ENCODE data around the gene SART3.
"Not testable (repeated sequence)": the region's sequence is repeated elsewhere in the genome, so short reads cannot be mapped to it uniquely, and the experiment has no call there.

Gene SART3

DNA sequence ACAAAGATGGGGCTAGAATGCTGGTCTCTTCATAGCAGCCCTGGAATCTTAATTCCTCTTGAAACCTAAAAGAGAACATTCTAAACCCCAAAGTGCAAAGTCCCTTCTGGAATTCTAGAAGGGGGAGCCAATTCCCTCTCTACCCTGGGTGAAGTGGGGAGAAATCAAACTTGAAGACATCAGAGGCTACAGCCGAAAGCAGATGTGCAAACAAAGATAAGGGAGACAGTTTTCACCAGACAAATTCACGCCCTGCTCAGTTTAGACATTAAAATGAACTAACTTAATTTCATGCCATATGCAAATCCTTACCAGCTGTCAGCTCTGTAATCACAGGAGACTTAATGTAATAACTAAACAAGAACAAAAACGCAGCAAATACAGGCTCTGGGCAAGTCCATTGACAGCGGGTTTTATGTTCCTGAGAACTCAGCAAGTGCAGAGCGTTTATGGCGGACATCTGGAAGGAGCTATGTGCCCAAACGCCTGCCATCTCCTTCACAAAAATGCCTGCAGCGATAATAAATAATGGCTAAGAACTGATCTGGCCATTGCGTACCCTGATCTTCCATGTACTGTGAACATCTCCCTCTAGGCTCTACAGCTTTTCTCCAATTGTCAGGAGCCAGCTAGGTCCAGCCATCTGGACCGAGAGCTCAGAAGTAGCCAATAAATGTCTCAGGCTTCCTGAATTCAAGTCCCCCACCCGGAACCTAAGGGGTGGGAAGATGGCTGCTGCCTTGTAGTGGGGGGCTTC lies 65.0 kb downstream of the SART3 start:
- in situ Hi-C loops (cut with HindIII; ENCODE audit: low sequenced_read_pairs) = no loop called here

GRCh38 chr12:108495054-108495453 lies 65.9 kb downstream of the SART3 start:
- in situ Hi-C loops (cut with HindIII; ENCODE audit: low sequenced_read_pairs) = no loop called here

- in situ Hi-C loops (cut with HindIII; ENCODE audit: low sequenced_read_pairs) = no loop called here
These were observed 69.7 kb downstream of the SART3 start for GRCh38 chr12:108491256-108491655.

- in situ Hi-C loops (cut with HindIII; ENCODE audit: low sequenced_read_pairs) = not testable (repeated sequence)
These were observed 73.9 kb downstream of the SART3 start for GRCh38 chr12:108487029-108487428.

GRCh38 chr12:108485371-108485770 lies 75.6 kb downstream of the SART3 start:
- in situ Hi-C loops (cut with HindIII; ENCODE audit: low sequenced_read_pairs) = not testable (repeated sequence)

GRCh38 chr12:108484845-108485244 lies 76.1 kb downstream of the SART3 start:
- in situ Hi-C loops (cut with HindIII; ENCODE audit: low sequenced_read_pairs) = no loop called here

- in situ Hi-C loops (cut with HindIII; ENCODE audit: low sequenced_read_pairs) = no loop called here
These were observed 76.5 kb downstream of the SART3 start for GRCh38 chr12:108484431-108484830.

GRCh38 chr12:108483213-108484059 lies 77.5 kb downstream of the SART3 start:
- in situ Hi-C loops (cut with HindIII; ENCODE audit: low sequenced_read_pairs) = no loop called here

DNA sequence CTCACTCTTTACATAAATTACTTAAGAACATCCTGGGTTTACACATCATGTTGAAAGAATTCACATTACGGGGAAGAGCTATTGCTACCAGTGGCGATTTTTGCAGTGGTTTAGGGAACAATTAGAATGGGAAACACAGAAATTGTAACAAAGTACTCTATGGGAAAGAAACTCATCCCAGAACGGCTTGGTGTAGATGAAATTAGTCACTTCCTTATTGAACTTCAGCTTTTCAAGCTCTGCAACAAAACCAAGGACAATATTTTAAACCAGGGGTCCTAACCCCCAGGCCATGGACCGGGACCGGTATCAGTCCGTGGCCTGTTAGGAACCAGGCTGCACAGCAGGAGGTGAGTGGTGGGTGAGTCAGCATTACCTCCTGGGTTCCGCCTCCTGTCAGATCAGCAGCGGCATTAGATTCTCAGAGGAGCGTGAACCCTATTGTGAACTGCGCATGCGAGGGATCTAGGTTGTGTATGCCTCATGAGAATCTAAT lies 78.2 kb downstream of the SART3 start:
- in situ Hi-C loops (cut with HindIII; ENCODE audit: low sequenced_read_pairs) = no loop called here

- in situ Hi-C loops (cut with HindIII; ENCODE audit: low sequenced_read_pairs) = no loop called here
These were observed 81.5 kb downstream of the SART3 start for GRCh38 chr12:108479364-108480070.

- in situ Hi-C loops (cut with HindIII; ENCODE audit: low sequenced_read_pairs) = no loop called here
These were observed 82.3 kb downstream of the SART3 start for GRCh38 chr12:108478611-108479206.

- in situ Hi-C loops (cut with HindIII; ENCODE audit: low sequenced_read_pairs) = no loop called here
These were observed 83.1 kb downstream of the SART3 start for GRCh38 chr12:108477881-108478259.

- in situ Hi-C loops (cut with HindIII; ENCODE audit: low sequenced_read_pairs) = no loop called here
These were observed 83.7 kb downstream of the SART3 start for GRCh38 chr12:108477055-108477880.

- in situ Hi-C loops (cut with HindIII; ENCODE audit: low sequenced_read_pairs) = no loop called here
These were observed 85.6 kb downstream of the SART3 start for GRCh38 chr12:108475396-108475795.

- in situ Hi-C loops (cut with HindIII; ENCODE audit: low sequenced_read_pairs) = no loop called here
These were observed 87.4 kb downstream of the SART3 start for GRCh38 chr12:108473400-108474055.

Data from DLD1 (cell line).